ENCODE results near the gene AFP.

GRCh38 chr4:73388887-73389286 lies 47.1 kb upstream of the AFP start:
- no peak for TF ChIP-seq POLR2A (IDR thresholded peaks at IDR 0.05)
- no peak for TF ChIP-seq CTCF (IDR thresholded peaks at IDR 0.05)
- no peak for TF ChIP-seq POLR2AphosphoS5 (IDR thresholded peaks at IDR 0.05)
